ENCODE data around the gene TIMM22. TPM values are rescaled to one million over a fixed set of nuclear protein-coding genes. Genes with fewer than 3 reads are reported as not detected.

The TIMM22 gene
- total RNA-seq, 1 experiment from 2014 or later: 14.0 TPM

DNA sequence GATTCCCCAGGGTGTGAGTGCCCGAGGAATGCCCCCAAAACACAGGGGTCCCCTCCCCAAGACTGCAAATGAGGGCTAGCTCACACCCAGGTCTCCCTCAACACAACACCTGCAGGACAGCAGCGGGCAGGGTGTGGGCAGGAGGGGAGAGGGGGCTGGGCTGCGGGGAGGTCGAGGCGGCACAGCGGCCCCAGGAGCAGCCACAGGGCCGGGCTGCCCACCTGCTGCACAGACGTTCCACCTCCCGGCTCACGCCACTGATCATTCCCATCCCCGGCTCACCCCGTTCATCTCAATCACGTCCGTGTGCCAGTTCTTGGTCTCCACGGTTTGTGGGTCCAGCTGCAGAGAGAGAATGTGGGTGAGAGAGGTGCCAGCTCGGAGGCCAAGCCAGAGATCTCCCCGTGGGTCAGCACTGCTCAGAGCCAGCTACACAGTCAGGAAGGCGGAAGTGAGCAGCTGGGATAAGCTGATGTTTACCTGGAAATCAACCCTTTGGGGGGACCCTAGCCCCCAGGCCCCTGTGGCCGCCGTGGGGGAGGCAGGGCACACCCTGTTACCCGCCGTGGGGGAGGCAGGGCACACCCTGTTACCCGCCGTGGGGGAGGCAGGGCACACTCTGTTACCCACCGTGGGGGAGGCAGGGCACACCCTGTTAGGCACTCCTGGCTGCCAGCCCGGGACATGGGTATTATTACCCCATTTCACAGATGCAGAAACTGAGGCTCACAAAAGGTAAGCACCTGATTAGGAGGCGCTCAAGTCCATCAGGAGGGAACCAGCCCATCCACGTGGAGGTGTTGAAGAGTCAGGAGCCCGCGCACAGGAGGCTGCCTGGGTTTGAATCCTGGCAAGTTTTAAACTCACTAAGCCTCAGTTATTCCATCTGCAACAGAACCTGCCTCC lies 16.1 kb downstream of the TIMM22 start:
- Histone ChIP-seq H3K4me2 (ENCODE audit: low read length) (no peak overlapping the region), H3K36me3 (ENCODE audit: control insufficient read depth in 1 of 2, insufficient read depth in 2 of 2, low read length in 2 of 2) (peaks cover 0 to 2% of the 10 kb centered on the region in 2 experiments; a peak in 1 of 4 replicates), H2AFZ (ENCODE audit: low read depth, low read length, poor library complexity, severe bottlenecking) (no peak overlapping the region), H3K27me3 (ENCODE audit: insufficient read depth, low read length) (no peaks in the 10 kb centered on the region), H3K9me3 (ENCODE audit: control insufficient read depth in 1 of 2, insufficient read depth in 1 of 2, low read depth in 1 of 2, low read length in 2 of 2) (no peaks in the 10 kb centered on the region), H3K27ac (ENCODE audit: low read depth, low read length) (no peak overlapping the region), H3K4me1 (ENCODE audit: control insufficient read depth in 1 of 2, insufficient read depth in 2 of 2, low read length in 2 of 2) (no peaks in the 10 kb centered on the region), H3K79me2 (ENCODE audit: insufficient read depth, low read length) (no peaks in the 10 kb centered on the region), H3K9ac (ENCODE audit: low read length) (no peak overlapping the region), H3K4me3 (replicated peaks in 1 of 2; ENCODE audit: low read depth in 1 of 2, low read length in 2 of 2) (no peak overlapping the region), H3K9me2 (ENCODE audit: insufficient read depth) (no peaks in the 10 kb centered on the region), H4K20me1 (ENCODE audit: insufficient read depth) (no peaks in the 10 kb centered on the region)
- TF ChIP-seq REST (IDR thresholded peaks at IDR 0.05; ENCODE audit: low read depth) (no peak), ZNF274 (IDR thresholded peaks at IDR 0.05; ENCODE audit: low read depth, low read length) (no peak), RAD21 (IDR thresholded peaks at IDR 0.05; ENCODE audit: low read depth) (no peak), EGR1 (IDR thresholded peaks at IDR 0.05; ENCODE audit: low read depth) (no peak), JUND (IDR thresholded peaks at IDR 0.05) (no peak), YY1 (IDR thresholded peaks at IDR 0.05; ENCODE audit: extremely low read depth, insufficient replicate concordance, low read depth, low read length) (no peak), SRF (IDR thresholded peaks at IDR 0.05; ENCODE audit: low read depth) (no peak), SIN3A (IDR thresholded peaks at IDR 0.05; ENCODE audit: low read depth) (no peak), TCF7L2 (IDR thresholded peaks at IDR 0.05; ENCODE audit: borderline replicate concordance, extremely low read depth, insufficient read depth, insufficient read length) (no peak), EZH2phosphoT487 (IDR thresholded peaks at IDR 0.05; ENCODE audit: borderline replicate concordance) (no peak), CEBPB (IDR thresholded peaks at IDR 0.05; ENCODE audit: low read depth) (no peak), SP1 (IDR thresholded peaks at IDR 0.05; ENCODE audit: low read depth) (no peak), ZFX (IDR thresholded peaks at IDR 0.05) (no peak), CBX3 (IDR thresholded peaks at IDR 0.05; ENCODE audit: low read depth) (no peak), MAX (IDR thresholded peaks at IDR 0.05) (no peak), POLR2A (IDR thresholded peaks at IDR 0.05; ENCODE audit: borderline replicate concordance, extremely low read depth, insufficient read depth, insufficient read length) (no peak)
- TF ChIP-seq, protein P1, sequence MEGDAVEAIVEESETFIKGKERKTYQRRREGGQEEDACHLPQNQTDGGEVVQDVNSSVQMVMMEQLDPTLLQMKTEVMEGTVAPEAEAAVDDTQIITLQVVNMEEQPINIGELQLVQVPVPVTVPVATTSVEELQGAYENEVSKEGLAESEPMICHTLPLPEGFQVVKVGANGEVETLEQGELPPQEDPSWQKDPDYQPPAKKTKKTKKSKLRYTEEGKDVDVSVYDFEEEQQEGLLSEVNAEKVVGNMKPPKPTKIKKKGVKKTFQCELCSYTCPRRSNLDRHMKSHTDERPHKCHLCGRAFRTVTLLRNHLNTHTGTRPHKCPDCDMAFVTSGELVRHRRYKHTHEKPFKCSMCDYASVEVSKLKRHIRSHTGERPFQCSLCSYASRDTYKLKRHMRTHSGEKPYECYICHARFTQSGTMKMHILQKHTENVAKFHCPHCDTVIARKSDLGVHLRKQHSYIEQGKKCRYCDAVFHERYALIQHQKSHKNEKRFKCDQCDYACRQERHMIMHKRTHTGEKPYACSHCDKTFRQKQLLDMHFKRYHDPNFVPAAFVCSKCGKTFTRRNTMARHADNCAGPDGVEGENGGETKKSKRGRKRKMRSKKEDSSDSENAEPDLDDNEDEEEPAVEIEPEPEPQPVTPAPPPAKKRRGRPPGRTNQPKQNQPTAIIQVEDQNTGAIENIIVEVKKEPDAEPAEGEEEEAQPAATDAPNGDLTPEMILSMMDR (IDR thresholded peaks at IDR 0.05 in 2 of 3, conservative IDR thresholded peaks at IDR 0.05 in 1 of 3; ENCODE audit: borderline replicate concordance in 1 of 3, insufficient read depth in 1 of 3, low read depth in 2 of 3, low read length in 2 of 3): no peak
- intact Hi-C loops (cut with micrococcal nuclease): no loop called here
- CTCF ChIA-PET: no interaction called here
- DNase-seq (ENCODE audit: low read depth, low spot score) (no peak), ATAC-seq (no peak)
- no TSS peak for BruUV-seq (replicated peaks)
- RAD21 ChIA-PET (ENCODE audit: low non-redundant PET in 1 of 2, low total read pairs in 2 of 2, uncharacterized antibody in 2 of 2, unreplicated experiment in 2 of 2): no interaction called here
- POLR2A ChIA-PET: no interaction called here

Measured in HCT116 (cell line).